ENCODE results near the gene DLL3. TPM values are rescaled to one million over a fixed set of nuclear protein-coding genes. Genes with fewer than 3 reads are reported as not detected.
A peak's percentile ranks its signal among the peaks of the same experiment; 100 is the strongest.

The DLL3 gene
- total RNA-seq, 1 experiment from 2014 or later, result 0.17 TPM

- H3K9me3 ChIP-seq (ENCODE audit: control insufficient read depth in 1 of 2, insufficient read depth in 1 of 2, low read depth in 1 of 2, low read length in 2 of 2), result no peaks in the 10 kb centered on the region
- peaks cover 20 to 26% of the 10 kb centered on the region in 2 experiments; a peak in 3 of 4 replicates for H3K36me3 ChIP-seq (ENCODE audit: control insufficient read depth in 1 of 2, insufficient read depth in 2 of 2, low read length in 2 of 2)
- H3K9me2 ChIP-seq (ENCODE audit: insufficient read depth), result no peaks in the 10 kb centered on the region
- H3K9ac ChIP-seq (ENCODE audit: low read length), result peak overlapping the region; percentile 100
- H3K27ac ChIP-seq (ENCODE audit: low read depth, low read length), result peak overlapping the region; percentile 87; the same call in 1 of the 2 replicates
- no peaks in the 10 kb centered on the region for H4K20me1 ChIP-seq (ENCODE audit: insufficient read depth)
- ATAC-seq (no peak), DNase-seq (ENCODE audit: low read depth, low spot score) (no peak)
- ChIA-PET RAD21 (ENCODE audit: low non-redundant PET in 1 of 2, low total read pairs in 2 of 2, uncharacterized antibody in 2 of 2, unreplicated experiment in 2 of 2) (interaction anchor here in 1 of 2 experiments (0.6 kb wide), 1 partner anchor 40 kb away, joined by 4 read pairs; no protein-coding TSS in a partner anchor), POLR2A (interaction anchor here (0.7 to 1.0 kb wide), 2 partner anchors 35 to 44 kb away, joined by 3 to 7 read pairs; partner anchors contain the start of genes RPS16 and SUPT5H), CTCF (no interaction called here)
- H3K4me3 ChIP-seq (replicated peaks in 1 of 2; ENCODE audit: low read depth in 1 of 2, low read length in 2 of 2), result peak overlapping the region; percentile 99 to 100
- peak overlapping the region; percentile 99 for H3K4me2 ChIP-seq (ENCODE audit: low read length)
- H3K4me1 ChIP-seq (ENCODE audit: control insufficient read depth in 1 of 2, insufficient read depth in 2 of 2, low read length in 2 of 2), result peaks cover 6 to 16% of the 10 kb centered on the region in 2 experiments
- no peak overlapping the region for H2AFZ ChIP-seq (ENCODE audit: low read depth, low read length, poor library complexity, severe bottlenecking)
- intact Hi-C loops (cut with micrococcal nuclease), result no loop called here
- no peak for TF ChIP-seq POLR2AphosphoS5 (IDR thresholded peaks at IDR 0.05; ENCODE audit: low read depth, low read length)
- TF ChIP-seq, protein P1, sequence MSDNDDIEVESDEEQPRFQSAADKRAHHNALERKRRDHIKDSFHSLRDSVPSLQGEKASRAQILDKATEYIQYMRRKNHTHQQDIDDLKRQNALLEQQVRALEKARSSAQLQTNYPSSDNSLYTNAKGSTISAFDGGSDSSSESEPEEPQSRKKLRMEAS (IDR thresholded peaks at IDR 0.05), result no peak
- TF ChIP-seq ELF1 (IDR thresholded peaks at IDR 0.05; ENCODE audit: borderline replicate concordance, low read depth), result no peak
- TF ChIP-seq CEBPB (IDR thresholded peaks at IDR 0.05; ENCODE audit: low read depth), result no peak
- no peak for TF ChIP-seq SIN3A (IDR thresholded peaks at IDR 0.05; ENCODE audit: low read depth)
- TF ChIP-seq SP1 (IDR thresholded peaks at IDR 0.05; ENCODE audit: low read depth), result no peak
- TF ChIP-seq EZH2 (IDR thresholded peaks at IDR 0.05), result no peak
- no peak for TF ChIP-seq ZNF274 (IDR thresholded peaks at IDR 0.05; ENCODE audit: low read depth, low read length)
- TF ChIP-seq ZBTB33 (IDR thresholded peaks at IDR 0.05; ENCODE audit: extremely low read depth, insufficient replicate concordance, low read length), result no peak
- TF ChIP-seq SRF (IDR thresholded peaks at IDR 0.05; ENCODE audit: low read depth), result no peak
- no peak for TF ChIP-seq ATF3 (IDR thresholded peaks at IDR 0.05)
- no peak for TF ChIP-seq EZH2phosphoT487 (IDR thresholded peaks at IDR 0.05; ENCODE audit: borderline replicate concordance)
- peaks cover 41% of the 10 kb centered on the region for H3K79me2 ChIP-seq (ENCODE audit: insufficient read depth, low read length)
- no TSS peak for BruUV-seq (replicated peaks)
- H3K27me3 ChIP-seq (ENCODE audit: insufficient read depth, low read length), result no peaks in the 10 kb centered on the region
These were observed 18.8 kb upstream of the DLL3 start for GRCh38 chr19:39479916-39480315.

Data from HCT116 (cell line).